Stimulated activated CD8-positive, alpha-beta memory T cell treated with anti-CD3 and anti-CD28 coated beads, Interleukin-7, amount 100 ng/mL, for 24 hours (primary cell): ENCODE data around the gene PFKFB3.
"Not testable (repeated sequence)": the region's sequence is repeated elsewhere in the genome, so short reads cannot be mapped to it uniquely, and the experiment has no call there.

Experiments used
- DNase-seq: peaks from one replicate; pipeline ENCODE4 v3.0.0-alpha.2; 2020; ENCODE audit warnings: low read depth

Gene PFKFB3

DNA sequence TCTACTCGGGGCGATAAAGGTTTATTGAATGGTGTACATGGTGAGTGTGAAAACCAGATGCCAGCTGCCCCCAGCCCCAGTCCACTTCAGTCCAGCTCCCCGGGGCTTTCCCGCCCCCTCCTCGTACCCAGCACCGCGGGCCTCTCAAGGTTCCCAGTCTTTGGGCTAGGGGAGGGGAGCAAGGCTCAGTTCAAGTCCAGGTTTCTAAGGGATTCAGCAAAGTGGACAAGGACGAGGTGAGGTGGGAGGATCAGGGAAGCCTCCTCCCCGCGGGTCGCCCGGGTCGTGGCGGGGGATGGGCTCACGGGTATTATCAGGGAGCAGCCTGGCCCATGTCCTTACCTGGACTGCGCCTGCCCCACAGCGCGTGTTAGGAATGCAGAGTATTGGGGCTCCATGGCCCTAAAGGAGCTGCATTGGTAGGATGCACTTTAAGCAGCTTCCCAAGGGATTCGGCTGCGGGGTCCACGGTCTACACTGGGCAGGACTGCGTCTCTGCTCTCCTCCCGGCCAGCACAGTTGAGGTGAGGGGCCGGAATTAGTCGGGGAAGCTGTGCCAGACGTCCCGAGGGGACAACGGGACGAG, 541 bp upstream of the PFKFB3 start:
- DNase-seq: no peak

DNA sequence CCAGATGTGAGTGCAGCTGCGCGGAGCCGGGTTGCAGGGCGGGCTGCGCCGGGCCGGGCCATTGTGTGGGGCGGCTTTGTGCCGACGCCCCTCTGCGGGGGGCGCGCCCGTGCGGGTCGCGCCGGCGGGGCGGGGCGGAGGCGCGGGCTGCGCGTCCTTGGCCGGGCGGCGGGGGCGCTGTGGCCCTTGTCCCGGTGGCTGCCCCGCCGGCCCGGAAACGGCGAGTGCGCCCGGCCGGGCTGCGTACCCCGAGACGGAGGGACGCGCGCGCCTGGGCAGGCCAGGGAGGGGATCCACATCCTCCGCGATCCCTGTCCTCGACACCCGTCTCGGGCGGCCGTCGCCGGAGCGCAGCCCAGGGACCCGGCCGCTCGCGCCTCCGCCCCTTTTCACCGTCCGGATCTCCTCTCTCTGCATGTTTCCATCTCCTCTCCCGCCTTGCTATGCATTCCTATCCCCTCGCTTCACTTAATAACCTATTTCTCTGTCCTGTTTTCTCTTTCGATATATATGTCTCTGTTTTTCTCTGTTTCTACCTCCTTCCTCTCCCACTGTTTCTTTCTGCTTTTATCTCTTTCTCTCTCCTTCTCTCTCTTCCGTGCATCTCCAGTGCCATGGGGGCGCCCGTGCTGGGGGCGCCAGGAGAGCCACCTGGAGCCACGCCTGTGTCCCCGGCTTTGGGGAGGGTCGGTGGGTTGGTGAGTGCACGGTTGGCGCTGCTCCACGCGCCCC, 765 bp downstream of the PFKFB3 start:
- no peak for DNase-seq

- no peak for DNase-seq
These were observed 1.3 kb downstream of the PFKFB3 start for GRCh38 chr10:6204063-6204340.

GRCh38 chr10:6204341-6205191, 1.8 kb downstream of the PFKFB3 start:
- no peak for DNase-seq

- DNase-seq: not testable (repeated sequence)
These were observed 3.8 kb downstream of the PFKFB3 start for GRCh38 chr10:6206486-6206885.

GRCh38 chr10:6207658-6208057, 4.9 kb downstream of the PFKFB3 start:
- no peak for DNase-seq

DNA sequence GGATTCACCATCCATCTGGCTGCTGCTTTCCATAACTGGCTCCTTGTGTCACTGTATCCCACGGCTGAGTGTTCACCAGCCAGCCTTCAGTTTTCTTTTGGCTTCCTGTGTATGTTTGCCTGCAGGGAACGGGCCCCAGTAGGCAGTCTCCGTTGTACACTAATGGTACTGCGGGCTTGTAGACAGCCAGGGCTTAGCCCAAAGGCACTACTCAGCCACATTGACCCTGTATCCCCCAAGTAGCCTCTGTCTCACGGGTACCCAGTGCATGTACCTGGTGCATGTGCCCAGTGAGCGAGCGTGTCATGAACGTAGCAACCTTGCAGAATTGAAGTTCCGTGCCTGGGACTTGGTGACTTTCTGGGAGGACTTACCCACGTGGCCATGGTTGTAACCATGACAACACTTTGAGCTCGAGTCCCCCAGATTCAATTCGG, 6.1 kb downstream of the PFKFB3 start:
- DNase-seq: no peak

DNA sequence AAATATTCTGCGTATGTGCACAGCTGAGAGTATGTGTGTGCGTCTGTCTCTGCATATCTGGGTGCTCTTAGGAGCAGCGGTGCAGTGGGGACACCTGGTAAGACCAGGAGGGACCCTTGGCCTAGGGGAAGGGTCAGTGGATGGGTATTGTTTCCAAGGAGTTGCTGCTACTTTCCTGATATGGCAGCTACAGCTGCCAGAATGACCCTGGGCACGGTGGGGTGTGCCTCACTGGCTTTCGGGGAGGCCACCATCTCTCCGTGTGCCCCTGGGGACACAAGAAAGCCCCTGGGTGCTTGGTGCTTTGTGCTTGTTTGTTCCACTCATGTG, 8.6 kb downstream of the PFKFB3 start:
- DNase-seq: no peak

GRCh38 chr10:6211671-6212635, 9.2 kb downstream of the PFKFB3 start:
- DNase-seq: no peak

- DNase-seq: no peak
These were observed 10.1 kb downstream of the PFKFB3 start for GRCh38 chr10:6212806-6213205.

GRCh38 chr10:6213257-6213905, 10.6 kb downstream of the PFKFB3 start:
- no peak for DNase-seq

DNA sequence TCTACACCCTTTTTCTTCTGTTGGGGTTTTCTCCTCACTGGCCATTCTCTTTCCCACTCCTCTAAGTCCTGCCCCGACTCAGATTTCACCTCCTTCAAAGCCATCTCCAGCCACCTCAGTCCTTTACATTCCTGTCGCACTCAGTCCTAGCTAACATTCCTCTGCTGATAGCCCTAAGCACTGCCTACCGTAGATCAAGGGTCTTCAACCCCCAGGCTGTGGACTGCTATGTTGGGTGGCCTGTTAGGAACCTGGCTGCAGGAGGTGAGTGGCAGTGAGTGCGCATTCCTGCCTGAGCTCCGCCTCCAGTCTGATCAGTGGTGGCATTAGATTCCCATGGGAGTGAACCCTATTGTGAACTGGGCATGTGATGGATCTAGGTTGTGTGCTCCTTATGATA, 11.2 kb downstream of the PFKFB3 start:
- no peak for DNase-seq

GRCh38 chr10:6214612-6215011, 11.9 kb downstream of the PFKFB3 start:
- DNase-seq: no peak

GRCh38 chr10:6215241-6215640, 12.5 kb downstream of the PFKFB3 start:
- no peak for DNase-seq

GRCh38 chr10:6215683-6216484, 13.2 kb downstream of the PFKFB3 start:
- no peak for DNase-seq

- DNase-seq: no peak
These were observed 14.2 kb downstream of the PFKFB3 start for GRCh38 chr10:6216916-6217315.

GRCh38 chr10:6217611-6218010, 14.9 kb downstream of the PFKFB3 start:
- DNase-seq: no peak

- no peak for DNase-seq
These were observed 16.2 kb downstream of the PFKFB3 start for GRCh38 chr10:6218692-6219493.

DNA sequence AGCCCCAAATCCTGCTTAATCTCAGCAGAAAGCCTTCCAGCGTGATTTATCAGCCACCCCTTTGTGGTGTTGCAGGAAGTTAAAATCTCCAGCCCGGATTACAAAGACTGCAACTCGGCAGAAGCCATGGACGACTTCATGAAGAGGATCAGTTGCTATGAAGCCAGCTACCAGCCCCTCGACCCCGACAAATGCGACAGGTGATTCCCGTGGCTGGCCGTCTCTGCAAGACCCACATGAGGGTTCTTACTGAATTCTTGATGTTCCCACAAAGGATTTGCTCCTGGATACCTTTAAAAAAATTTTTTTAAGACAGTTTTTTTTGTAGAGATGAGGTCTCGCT, 16.7 kb downstream of the PFKFB3 start:
- no peak for DNase-seq
